ENCODE data around the gene SETBP1.
A peak's percentile ranks its signal among the peaks of the same experiment; 100 is the strongest.

The SETBP1 gene

GRCh38 chr18:44835703-44836102 lies 155.0 kb downstream of the SETBP1 start:
- CTCF ChIA-PET = interaction anchor here (1.1 kb wide), 1 partner anchor 9 kb away, joined by 4 read pairs; no protein-coding TSS in a partner anchor
- Histone ChIP-seq H3K4me3 (ENCODE audit: low read depth, low read length) (no peak overlapping the region), H3K9me3 (ENCODE audit: control insufficient read depth, insufficient read depth, low read depth, low read length) (no peaks in the 10 kb centered on the region), H3K4me1 (ENCODE audit: control insufficient read depth, insufficient read depth, low read length) (peaks cover 9% of the 10 kb centered on the region; the same call in 1 of the 2 replicates), H3K27ac (ENCODE audit: extremely low read depth, low read depth, low read length) (0 out of 2 replicates have a peak overlapping the region, but pooled peaks have one; percentile 16), H3K36me3 (ENCODE audit: control insufficient read depth in 2 of 2, insufficient read depth in 1 of 2, low read length in 2 of 2) (no peaks in the 10 kb centered on the region)
- TF ChIP-seq ZNF394 (tag by site-specific recombination; IDR thresholded peaks at IDR 0.05; ENCODE audit: borderline replicate concordance) (no peak), ZBTB10 (tag by site-specific recombination; IDR thresholded peaks at IDR 0.05) (no peak), PRDM4 (tag by site-specific recombination; IDR thresholded peaks at IDR 0.05) (no peak), PRDM6 (tag by site-specific recombination; IDR thresholded peaks at IDR 0.05) (no peak), ZBTB6 (tag by site-specific recombination; IDR thresholded peaks at IDR 0.05) (no peak), ZNF280C (tag by site-specific recombination; IDR thresholded peaks at IDR 0.05) (no peak), ZNF202 (tag by site-specific recombination; IDR thresholded peaks at IDR 0.05; ENCODE audit: borderline replicate concordance) (no peak)
- POLR2A ChIA-PET = no interaction called here

GRCh38 chr18:44836263-44836662 lies 155.6 kb downstream of the SETBP1 start:
- Histone ChIP-seq H3K4me3 (ENCODE audit: low read depth, low read length) (no peak overlapping the region), H3K27ac (ENCODE audit: extremely low read depth, low read depth, low read length) (no peak overlapping the region), H3K4me1 (ENCODE audit: control insufficient read depth, insufficient read depth, low read length) (peaks cover 10% of the 10 kb centered on the region), H3K36me3 (ENCODE audit: control insufficient read depth in 2 of 2, insufficient read depth in 1 of 2, low read length in 2 of 2) (no peaks in the 10 kb centered on the region), H3K9me3 (ENCODE audit: control insufficient read depth, insufficient read depth, low read depth, low read length) (no peaks in the 10 kb centered on the region)
- ChIA-PET CTCF (interaction anchor here (0.7 kb wide), 1 partner anchor 1215 kb away, joined by 3 read pairs; no protein-coding TSS in a partner anchor), POLR2A (no interaction called here)
- no peak for TF ChIP-seq ZNF292 (tag by site-specific recombination; IDR thresholded peaks at IDR 0.05; ENCODE audit: borderline replicate concordance, low read depth)
- no peak for TF ChIP-seq KLF8 (tag by site-specific recombination; IDR thresholded peaks at IDR 0.05)
- no peak for TF ChIP-seq ZNF24 (tag by site-specific recombination; IDR thresholded peaks at IDR 0.05)
- no peak for TF ChIP-seq PRDM2 (tag by site-specific recombination; IDR thresholded peaks at IDR 0.05; ENCODE audit: borderline replicate concordance)
- TF ChIP-seq ZNF629 (tag by site-specific recombination; IDR thresholded peaks at IDR 0.05) = no peak
- TF ChIP-seq ZNF302 (tag by site-specific recombination; IDR thresholded peaks at IDR 0.05; ENCODE audit: low read depth) = no peak
- TF ChIP-seq ZNF223 (tag by site-specific recombination; IDR thresholded peaks at IDR 0.05) = no peak
- TF ChIP-seq ZNF214 (tag by site-specific recombination; IDR thresholded peaks at IDR 0.05; ENCODE audit: borderline replicate concordance) = no peak
- no peak for TF ChIP-seq ZNF324 (tag by site-specific recombination; IDR thresholded peaks at IDR 0.05)
